Epithelial cell of proximal tubule (primary cell): ENCODE measurements around the gene MYH9. TPM values are rescaled to one million over a fixed set of nuclear protein-coding genes. Genes with fewer than 3 reads are reported as not detected.

ENCODE experiments used
- DNase-seq: peaks from one replicate; pipeline ENCODE4 v3.0.0-alpha.2; 2011; ENCODE audit warnings: low read depth
- H3K4me3 ChIP-seq: 2 replicates; pipeline ENCODE4 v1.5.1; 2011; ENCODE audit warnings: low read depth, mild to moderate bottlenecking, low read length
- total RNA-seq: library from RNA; depleted of rRNA; stranded (reverse); fragments of >200 nt; gene quantifications from 2 replicates; pipeline ENCODE4 v1.2.3, GENCODE V29; 2015
- TF ChIP-seq, protein P1 (sequence below): conservative IDR thresholded peaks from 2 replicates; pipeline ENCODE4 v1.5.1; 2012; ENCODE audit warnings: low read depth, mild to moderate bottlenecking, low read length

The MYH9 gene
- total RNA-seq, 1 donor from 2014 or later = 896 TPM

DNA sequence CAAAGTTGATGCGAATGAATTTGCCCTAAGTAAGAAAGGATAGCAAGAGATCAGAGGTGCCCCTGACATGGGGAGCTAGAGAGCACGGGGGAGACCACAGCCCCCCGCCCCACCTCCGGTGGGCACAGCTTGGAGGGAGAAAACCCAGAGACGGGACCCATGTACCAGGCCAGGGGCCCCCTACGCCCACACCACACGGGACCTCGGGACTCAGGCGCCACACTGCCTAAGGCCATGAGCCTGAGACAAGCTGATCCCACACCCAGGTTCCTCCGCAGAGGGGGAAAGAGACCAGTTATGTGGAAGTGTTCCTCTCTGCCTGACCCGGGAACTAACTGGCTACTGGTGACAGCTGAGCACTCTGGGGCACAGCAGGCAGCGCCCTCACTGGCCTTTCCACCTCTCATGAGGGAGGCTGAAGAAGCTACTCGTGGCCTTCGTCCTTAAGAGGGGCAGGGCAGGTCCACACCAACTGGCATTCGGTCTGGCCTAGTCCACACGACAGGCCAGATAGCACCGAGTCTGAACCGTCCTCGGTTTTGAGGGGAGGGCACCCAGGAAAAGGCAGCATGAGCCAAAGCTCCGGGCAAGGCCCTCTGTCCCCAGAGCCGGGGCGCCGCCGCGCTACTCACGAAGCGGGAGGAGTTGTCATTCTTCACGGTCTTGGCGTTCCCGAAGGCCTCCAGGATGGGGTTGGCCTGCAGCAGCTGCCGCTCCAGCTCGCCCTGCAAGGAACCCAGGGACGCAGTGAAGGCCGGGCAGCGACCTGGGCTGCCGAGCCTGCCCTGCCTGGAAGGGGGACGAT is 65.8 kb downstream of the MYH9 start:
- no peak overlapping the region for H3K4me3 ChIP-seq
- DNase-seq = no peak
- TF ChIP-seq, protein P1, sequence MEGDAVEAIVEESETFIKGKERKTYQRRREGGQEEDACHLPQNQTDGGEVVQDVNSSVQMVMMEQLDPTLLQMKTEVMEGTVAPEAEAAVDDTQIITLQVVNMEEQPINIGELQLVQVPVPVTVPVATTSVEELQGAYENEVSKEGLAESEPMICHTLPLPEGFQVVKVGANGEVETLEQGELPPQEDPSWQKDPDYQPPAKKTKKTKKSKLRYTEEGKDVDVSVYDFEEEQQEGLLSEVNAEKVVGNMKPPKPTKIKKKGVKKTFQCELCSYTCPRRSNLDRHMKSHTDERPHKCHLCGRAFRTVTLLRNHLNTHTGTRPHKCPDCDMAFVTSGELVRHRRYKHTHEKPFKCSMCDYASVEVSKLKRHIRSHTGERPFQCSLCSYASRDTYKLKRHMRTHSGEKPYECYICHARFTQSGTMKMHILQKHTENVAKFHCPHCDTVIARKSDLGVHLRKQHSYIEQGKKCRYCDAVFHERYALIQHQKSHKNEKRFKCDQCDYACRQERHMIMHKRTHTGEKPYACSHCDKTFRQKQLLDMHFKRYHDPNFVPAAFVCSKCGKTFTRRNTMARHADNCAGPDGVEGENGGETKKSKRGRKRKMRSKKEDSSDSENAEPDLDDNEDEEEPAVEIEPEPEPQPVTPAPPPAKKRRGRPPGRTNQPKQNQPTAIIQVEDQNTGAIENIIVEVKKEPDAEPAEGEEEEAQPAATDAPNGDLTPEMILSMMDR = no peak

DNA sequence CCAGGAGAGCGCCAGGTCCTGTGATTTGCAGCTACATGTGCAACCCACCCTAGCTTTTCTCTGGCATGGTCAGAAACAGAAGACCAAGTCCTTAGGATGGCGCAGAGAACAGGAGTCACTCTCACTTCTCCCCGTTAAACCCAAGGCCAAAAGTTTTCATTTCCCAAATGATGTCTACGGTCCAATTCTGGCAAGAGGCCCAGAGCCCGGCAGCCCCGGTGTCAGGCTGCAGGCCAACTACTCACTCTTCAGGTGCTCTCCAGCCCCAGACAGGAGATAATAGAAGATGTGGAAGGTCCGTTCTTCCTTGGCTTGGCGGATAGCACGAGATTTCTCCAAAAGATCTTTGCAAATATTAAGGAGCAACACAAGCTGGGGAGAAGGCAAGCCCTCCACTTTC is 67.2 kb downstream of the MYH9 start:
- TF ChIP-seq, protein P1 = no peak
- H3K4me3 ChIP-seq = no peak overlapping the region
- DNase-seq = no peak

DNA sequence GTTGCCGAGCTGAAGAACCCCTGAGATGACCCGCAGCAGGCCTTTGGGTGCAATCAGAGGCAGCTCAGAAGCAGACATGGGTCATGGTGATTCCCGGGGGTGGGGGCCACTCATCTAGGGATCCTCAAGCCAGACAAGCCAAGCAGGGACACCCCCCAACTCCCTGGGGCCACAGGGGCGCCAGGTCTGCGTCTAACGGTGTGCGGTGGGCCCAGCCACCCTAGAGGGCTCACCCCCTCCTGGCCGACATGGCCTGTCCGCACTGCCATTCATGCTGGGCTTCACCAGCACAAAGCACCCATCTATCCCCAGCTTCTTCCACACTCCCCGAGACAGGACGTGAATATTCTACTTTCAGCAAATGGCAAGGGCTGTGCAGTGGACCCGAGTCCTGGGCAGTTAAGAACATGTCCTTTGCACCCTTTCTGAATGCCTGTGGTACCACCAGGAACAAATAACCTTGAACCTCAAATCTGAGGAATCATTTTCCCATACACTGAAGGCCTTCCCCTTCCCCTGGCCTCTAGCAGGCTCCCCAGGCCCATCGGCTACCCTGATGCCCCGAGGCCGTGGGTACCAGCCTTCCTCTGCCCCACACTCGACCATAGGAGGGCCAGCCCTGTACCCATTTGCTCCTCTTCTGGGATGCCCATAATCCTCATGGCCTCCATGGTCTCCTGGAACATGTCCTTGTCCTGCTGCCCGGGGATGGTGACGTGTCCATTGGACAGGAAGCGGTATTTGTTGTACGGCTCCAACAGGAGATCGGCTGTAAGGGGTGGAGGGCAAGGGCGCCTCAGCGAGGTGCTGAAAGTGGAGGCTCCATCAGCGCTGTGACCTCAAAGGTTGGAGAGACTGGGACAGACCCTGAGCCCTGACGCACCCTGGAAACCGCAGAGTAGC is 67.9 kb downstream of the MYH9 start:
- TF ChIP-seq, protein P1 = no peak
- DNase-seq = no peak
- H3K4me3 ChIP-seq = no peak overlapping the region

DNA sequence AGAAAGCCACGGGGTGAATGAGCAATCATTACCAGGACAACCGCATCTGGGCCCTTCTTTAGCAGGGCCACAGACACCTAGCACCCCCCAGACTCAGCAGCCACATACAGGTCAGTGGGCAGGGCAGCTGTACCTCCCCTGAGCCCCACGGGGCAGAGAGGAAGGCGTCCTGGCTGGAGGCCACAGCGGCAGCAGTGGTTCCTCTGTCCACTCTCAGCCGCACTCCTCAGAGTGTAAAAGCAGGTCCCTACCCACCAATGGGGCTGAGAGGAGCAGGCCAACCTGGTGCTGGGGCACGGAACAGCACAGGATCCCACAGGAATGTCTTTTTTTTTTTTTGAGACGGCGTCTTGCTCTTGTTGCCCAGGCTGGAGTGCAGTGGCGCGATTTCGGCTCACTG is 69.3 kb downstream of the MYH9 start:
- no peak overlapping the region for H3K4me3 ChIP-seq
- no peak for DNase-seq
- TF ChIP-seq, protein P1 = no peak

DNA sequence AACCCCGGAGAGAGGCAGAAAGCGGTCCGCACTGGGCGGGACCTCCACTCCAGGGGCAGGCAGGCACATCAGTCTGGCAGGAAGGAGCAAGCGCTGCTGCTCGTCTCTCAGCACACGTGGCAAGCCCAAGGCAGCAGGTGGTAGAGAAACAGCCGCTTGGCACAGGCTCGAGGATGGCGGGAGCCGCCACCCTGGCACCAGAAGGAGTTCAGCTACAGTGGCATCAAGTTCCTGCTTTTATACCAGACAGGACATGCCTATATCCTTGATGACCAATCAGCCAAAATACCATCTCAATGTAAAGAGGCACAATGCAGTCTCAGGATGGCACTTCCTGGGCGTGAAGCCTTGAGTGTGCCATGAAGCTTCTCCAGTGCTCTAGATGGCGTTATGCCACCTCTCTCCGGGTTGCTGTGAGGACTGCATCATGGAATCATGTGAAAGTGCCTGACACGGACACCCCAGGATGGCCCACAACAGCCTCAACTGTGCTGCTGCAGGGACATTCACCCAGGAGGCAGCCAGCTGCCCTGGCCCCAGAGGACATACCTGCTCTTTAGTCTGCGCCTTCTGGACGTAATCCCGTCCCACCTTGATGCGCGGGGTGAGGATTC is 70.0 kb downstream of the MYH9 start:
- no peak overlapping the region for H3K4me3 ChIP-seq
- DNase-seq = no peak
- TF ChIP-seq, protein P1 = no peak

DNA sequence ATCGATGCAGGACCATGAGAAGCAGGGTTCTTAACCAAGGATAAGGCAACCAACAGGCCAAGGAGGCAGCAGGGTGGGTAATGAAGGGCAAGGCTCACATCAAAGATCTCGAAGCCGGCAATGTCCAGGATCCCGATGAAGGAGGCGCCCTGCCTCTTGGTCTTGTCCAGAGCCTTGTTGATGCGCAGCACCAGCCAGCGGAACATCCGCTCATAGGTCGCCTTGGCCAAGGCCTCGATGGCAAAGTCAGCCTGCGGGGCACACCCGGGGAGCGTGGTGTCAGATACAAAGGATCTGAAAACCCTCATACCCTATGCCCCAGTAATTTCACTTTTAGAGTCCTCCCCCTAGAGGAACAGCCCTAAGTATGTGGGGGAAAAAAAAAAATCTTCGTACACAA is 71.3 kb downstream of the MYH9 start:
- TF ChIP-seq, protein P1 = no peak
- no peak for DNase-seq
- no peak overlapping the region for H3K4me3 ChIP-seq
